ENCODE data around the gene GIT1. TPM values are rescaled to one million over a fixed set of nuclear protein-coding genes. Genes with fewer than 3 reads are reported as not detected.

Gene GIT1
- polyA plus RNA-seq, 1 experiment, result 32.0 TPM

DNA sequence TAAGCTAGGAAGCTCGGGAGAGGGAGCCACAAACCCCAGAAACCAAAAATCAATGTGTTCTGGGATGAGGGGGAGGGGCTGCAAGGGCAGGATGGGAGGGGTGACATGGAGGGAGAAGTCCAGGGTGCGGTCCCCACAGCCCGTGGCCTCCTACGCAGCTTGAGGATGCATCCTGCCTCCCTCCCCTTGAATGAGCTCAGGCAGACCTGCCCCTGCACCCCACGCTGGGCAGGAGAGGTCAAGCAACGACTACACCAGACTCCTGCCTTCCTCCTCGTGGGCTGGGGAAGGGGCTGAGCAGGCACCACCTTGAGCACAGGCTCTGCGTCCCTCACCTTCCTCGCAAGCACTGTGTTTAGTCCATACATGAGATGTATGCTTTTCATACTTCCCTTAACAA lies 7.4 kb upstream of the GIT1 start:
- ChIA-PET CTCF (interaction anchor here (0.6 to 1.3 kb wide), 3 partner anchors 23 to 44 kb away, joined by 3 to 6 read pairs (median 3); no protein-coding TSS in a partner anchor), POLR2A (no interaction called here)
- TF ChIP-seq, protein P1, sequence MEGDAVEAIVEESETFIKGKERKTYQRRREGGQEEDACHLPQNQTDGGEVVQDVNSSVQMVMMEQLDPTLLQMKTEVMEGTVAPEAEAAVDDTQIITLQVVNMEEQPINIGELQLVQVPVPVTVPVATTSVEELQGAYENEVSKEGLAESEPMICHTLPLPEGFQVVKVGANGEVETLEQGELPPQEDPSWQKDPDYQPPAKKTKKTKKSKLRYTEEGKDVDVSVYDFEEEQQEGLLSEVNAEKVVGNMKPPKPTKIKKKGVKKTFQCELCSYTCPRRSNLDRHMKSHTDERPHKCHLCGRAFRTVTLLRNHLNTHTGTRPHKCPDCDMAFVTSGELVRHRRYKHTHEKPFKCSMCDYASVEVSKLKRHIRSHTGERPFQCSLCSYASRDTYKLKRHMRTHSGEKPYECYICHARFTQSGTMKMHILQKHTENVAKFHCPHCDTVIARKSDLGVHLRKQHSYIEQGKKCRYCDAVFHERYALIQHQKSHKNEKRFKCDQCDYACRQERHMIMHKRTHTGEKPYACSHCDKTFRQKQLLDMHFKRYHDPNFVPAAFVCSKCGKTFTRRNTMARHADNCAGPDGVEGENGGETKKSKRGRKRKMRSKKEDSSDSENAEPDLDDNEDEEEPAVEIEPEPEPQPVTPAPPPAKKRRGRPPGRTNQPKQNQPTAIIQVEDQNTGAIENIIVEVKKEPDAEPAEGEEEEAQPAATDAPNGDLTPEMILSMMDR (IDR thresholded peaks at IDR 0.05; ENCODE audit: insufficient read depth, low read depth, low read length), result no peak
- no peak for DNase-seq (ENCODE audit: low read depth)
- H3K36me3 ChIP-seq (ENCODE audit: control insufficient read depth, insufficient read depth, low read length), result no peaks in the 10 kb centered on the region
- H3K27me3 ChIP-seq (ENCODE audit: control insufficient read depth, insufficient read depth, low read length), result no peaks in the 10 kb centered on the region
- no peak overlapping the region for H3K4me3 ChIP-seq (ENCODE audit: low read depth, low read length)

DNA sequence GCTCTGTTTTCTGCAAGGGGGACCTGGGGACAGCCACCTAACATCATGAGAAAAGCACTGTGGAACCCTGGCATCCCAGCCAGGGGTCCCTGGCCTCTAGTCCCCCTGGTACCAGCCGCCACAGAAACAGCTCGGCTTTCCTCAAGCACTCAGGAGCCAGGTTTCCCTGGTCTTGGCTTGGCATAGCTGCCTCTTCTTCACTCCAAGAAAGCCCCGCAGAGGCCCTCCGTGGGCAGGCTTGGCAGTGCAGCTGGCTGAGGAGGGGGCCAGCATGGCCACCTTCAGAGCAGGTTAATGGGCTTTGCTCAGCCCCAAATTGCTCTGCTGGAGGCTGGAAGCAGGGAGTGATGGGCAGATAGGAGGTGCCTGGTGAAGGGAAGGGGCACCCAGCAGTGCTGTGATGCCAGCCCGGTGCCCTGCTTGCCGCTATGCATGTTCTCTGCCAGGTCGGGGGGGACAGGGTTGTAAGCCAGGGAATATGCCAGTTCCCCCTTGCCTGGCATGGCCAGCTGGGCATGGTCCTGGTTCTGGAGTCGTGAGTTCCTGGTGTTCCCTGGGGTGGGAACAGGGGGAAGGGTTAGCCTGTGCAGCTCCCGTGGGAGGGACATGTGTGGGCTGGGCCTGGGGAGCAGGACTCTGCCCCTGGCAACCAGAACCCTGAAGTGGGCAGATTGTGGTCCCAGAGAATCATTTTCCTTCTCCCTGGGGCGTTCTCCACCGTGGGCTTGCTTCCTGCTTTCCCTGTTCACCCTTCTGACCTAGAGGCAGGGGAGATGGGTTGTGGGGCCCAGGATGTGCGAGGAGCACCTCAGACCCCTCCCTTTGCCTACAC lies 6.7 kb upstream of the GIT1 start:
- Histone ChIP-seq H3K36me3 (ENCODE audit: control insufficient read depth, insufficient read depth, low read length) (no peaks in the 10 kb centered on the region), H3K4me3 (ENCODE audit: low read depth, low read length) (no peak overlapping the region), H3K27me3 (ENCODE audit: control insufficient read depth, insufficient read depth, low read length) (no peaks in the 10 kb centered on the region)
- ChIA-PET POLR2A (no interaction called here), CTCF (interaction anchor here (0.9 kb wide), 1 partner anchor 183 kb away, joined by 3 read pairs; no protein-coding TSS in a partner anchor)
- TF ChIP-seq, protein P1 (IDR thresholded peaks at IDR 0.05; ENCODE audit: insufficient read depth, low read depth, low read length), result no peak
- no peak for DNase-seq (ENCODE audit: low read depth)

DNA sequence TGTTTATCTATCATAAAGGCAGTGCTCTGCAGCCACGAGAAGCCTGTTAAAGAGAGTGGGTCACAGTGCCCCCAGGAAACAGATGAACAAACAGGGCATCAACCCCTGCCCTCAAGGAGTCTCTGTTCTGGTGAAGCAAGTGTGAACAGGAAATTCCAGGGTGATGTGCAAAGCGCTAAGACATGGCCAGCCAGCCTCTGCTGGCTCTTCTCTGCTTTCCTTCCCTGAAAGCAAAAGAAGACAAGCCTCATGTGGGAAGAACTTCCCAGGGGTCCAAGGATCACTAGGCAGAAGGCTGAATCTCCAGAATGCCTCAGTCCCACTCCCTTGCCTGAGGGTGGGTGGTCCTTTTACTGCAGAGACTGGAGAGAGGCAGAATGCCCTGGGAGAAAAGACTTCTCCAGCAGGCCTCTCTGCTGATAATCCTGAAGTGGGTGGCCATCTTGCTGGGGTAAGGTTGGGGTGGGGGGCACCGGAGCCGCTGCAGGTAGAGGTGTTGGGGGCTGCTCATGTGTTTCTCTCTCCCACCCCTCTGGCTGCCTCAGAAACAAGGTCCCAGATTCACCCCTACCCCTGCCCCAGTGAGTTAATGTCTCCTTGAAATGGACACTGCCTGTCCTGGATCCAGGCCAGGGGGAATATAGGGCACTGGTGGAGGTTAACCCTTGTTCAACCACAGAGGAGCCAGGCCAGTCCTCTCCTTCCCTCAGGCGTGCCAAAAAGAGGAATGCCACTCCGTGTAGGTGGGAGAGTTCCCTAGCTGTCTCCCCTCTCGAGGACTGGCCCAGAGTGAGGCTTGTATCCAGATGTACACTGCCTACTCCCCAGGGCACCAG lies 5.9 kb upstream of the GIT1 start:
- no peak for DNase-seq (ENCODE audit: low read depth)
- ChIA-PET CTCF (interaction anchor here (0.9 to 4.7 kb wide), 2 partner anchors 14 to 184 kb away, joined by 3 to 61 read pairs; no protein-coding TSS in a partner anchor), POLR2A (no interaction called here)
- TF ChIP-seq, protein P1 (IDR thresholded peaks at IDR 0.05; ENCODE audit: insufficient read depth, low read depth, low read length), result no peak
- no peaks in the 10 kb centered on the region for H3K36me3 ChIP-seq (ENCODE audit: control insufficient read depth, insufficient read depth, low read length)
- no peak overlapping the region for H3K4me3 ChIP-seq (ENCODE audit: low read depth, low read length)
- no peaks in the 10 kb centered on the region for H3K27me3 ChIP-seq (ENCODE audit: control insufficient read depth, insufficient read depth, low read length)

DNA sequence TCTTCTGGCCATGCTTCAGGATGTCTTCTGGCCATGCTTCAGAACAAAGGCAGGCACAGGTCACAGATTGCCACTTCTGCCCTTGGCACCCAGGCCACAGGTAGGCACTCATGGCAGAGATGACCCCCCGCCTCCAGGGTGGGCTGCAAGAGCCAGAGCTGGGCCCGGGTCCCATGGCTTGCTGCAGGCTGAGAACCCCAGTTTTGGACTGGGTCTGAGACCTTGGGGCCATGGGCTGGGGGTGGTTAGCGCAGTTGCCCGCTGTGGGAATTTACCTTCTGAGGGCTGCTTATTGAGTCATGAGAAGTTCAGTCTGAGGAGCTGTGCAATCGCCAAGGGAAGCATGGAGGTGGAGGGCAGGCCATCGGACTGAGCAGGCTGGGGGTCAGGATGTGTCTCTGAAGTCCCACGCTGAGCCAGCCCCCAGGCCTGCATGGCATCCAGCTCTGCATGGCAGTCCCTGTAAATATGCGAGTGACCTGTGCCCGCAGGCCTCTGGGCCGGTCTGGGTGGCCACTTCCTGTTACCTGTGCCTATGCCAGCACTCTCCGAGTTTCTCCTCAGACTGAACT lies 5.2 kb upstream of the GIT1 start:
- DNase-seq (ENCODE audit: low read depth), result no peak
- no peaks in the 10 kb centered on the region for H3K36me3 ChIP-seq (ENCODE audit: control insufficient read depth, insufficient read depth, low read length)
- no peak overlapping the region for H3K4me3 ChIP-seq (ENCODE audit: low read depth, low read length)
- no peaks in the 10 kb centered on the region for H3K27me3 ChIP-seq (ENCODE audit: control insufficient read depth, insufficient read depth, low read length)
- CTCF ChIA-PET, result interaction anchor here (0.5 to 4.7 kb wide), 5 partner anchors 13 to 426 kb away, joined by 3 to 61 read pairs (median 20); no protein-coding TSS in a partner anchor
- TF ChIP-seq, protein P1 (IDR thresholded peaks at IDR 0.05; ENCODE audit: insufficient read depth, low read depth, low read length), result no peak
- POLR2A ChIA-PET, result no interaction called here
